GM12892 (cell line): ENCODE data around the gene ALPK1.

Experiments used
- DNase-seq: peaks from one replicate; pipeline ENCODE4 v3.0.0; 2011; ENCODE audit not compliant: insufficient read length
- FAIRE-seq: peaks from 2 replicates; lab custom pipeline; 2011; peaks lifted over from hg19 to GRCh38; lab: Jason Lieb, UNC
- POLR2A ChIP-seq: IDR thresholded peaks from 2 replicates; pipeline ENCODE4 v1.6.1; 2011; ENCODE audit warnings: low read depth, low read length, control low read depth
- POLR2AphosphoS5 ChIP-seq: IDR thresholded peaks from 2 replicates; pipeline ENCODE4 v1.6.1; 2011; ENCODE audit warnings: low read depth, low read length, control low read depth
- TAF1 ChIP-seq: IDR thresholded peaks from 2 replicates; pipeline ENCODE4 v1.6.1; 2011; ENCODE audit warnings: low read depth, mild to moderate bottlenecking, control low read depth, low read length, borderline replicate concordance

ALPK1 gene

GRCh38 chr4:112341033-112341432 lies 43.9 kb downstream of the ALPK1 start:
- no peak for TF ChIP-seq POLR2A
- FAIRE-seq (no peak), DNase-seq (no peak)

DNA sequence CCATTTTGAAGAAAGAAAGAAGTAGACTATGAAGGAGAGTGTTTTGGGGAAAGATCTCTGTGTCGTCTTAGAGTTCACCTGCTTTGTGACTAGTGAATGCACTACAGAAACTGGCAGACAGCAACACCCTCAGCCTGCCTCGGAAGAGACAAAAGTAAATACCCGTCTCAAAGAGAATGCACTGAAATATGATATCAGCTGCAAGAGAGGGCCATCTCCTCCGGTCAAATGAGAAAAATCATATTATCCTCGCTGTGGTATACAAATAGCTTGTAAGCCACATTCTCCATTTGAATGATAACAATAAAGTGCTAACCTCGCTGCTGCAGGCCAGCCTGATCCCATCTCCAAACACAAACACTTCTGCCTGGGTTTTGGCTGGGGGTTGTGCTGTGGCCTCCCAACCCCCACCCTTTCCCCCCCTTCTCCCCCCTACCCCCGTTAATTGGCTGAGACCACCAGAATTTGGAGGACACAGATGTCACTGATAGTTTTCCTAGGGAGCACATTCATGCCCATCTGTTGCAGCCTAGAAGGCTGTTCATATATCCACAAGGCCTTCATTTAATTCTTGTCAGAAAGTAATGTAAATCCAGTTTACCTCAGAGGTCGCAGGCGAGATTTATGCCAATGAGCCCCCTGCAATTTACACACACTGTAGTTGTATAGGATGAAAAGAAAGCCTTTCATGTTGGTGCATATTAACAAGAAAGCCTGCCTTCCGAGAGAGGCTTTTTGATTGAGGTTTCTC lies 46.3 kb downstream of the ALPK1 start:
- DNase-seq: no peak
- no peak for FAIRE-seq
- no peak for TF ChIP-seq POLR2A
- no peak for TF ChIP-seq TAF1
- no peak for TF ChIP-seq POLR2AphosphoS5

- TF ChIP-seq TAF1: no peak
- no peak for TF ChIP-seq POLR2AphosphoS5
- TF ChIP-seq POLR2A: no peak
- no peak for DNase-seq
- no peak for FAIRE-seq
These were observed 51.5 kb downstream of the ALPK1 start for GRCh38 chr4:112348488-112349158.

- TF ChIP-seq TAF1: no peak
- no peak for TF ChIP-seq POLR2AphosphoS5
- TF ChIP-seq POLR2A: no peak
- no peak for FAIRE-seq
- DNase-seq: no peak
These were observed 55.6 kb downstream of the ALPK1 start for GRCh38 chr4:112352736-112353135.

DNA sequence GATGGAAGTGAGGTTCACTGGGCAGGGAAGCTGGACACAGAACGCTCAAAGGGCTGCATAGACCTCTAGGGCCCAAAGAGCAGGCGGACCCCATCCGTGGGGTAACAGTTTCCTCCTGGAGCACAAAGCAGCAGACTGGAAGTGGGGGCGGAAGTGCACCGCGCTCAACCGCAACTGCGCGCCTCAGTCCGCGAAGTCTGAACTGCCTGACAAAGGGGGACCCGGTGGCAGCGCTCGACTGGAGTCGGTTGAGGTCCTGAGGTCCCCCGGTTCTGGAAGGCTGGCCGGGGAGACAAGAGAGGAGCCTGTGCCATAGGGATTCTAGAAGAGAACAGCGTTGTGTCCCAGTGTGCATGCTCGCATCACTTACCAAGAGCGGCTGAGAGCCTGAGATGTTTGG lies 58.5 kb downstream of the ALPK1 start:
- FAIRE-seq (no peak), DNase-seq (no peak)
- no peak for TF ChIP-seq POLR2A
- no peak for TF ChIP-seq POLR2AphosphoS5

GRCh38 chr4:112357453-112357852 lies 60.3 kb downstream of the ALPK1 start:
- FAIRE-seq (no peak), DNase-seq (no peak)
- no peak for TF ChIP-seq POLR2A
- no peak for TF ChIP-seq TAF1

- DNase-seq: no peak
- no peak for FAIRE-seq
- TF ChIP-seq TAF1: no peak
- no peak for TF ChIP-seq POLR2A
- TF ChIP-seq POLR2AphosphoS5: no peak
These were observed 60.7 kb downstream of the ALPK1 start for GRCh38 chr4:112357897-112358296.

- FAIRE-seq (no peak), DNase-seq (no peak)
- TF ChIP-seq POLR2AphosphoS5: no peak
- no peak for TF ChIP-seq POLR2A
- TF ChIP-seq TAF1: no peak
These were observed 61.2 kb downstream of the ALPK1 start for GRCh38 chr4:112358415-112358814.

- no peak for FAIRE-seq
- DNase-seq: no peak
- TF ChIP-seq TAF1: no peak
- no peak for TF ChIP-seq POLR2AphosphoS5
- TF ChIP-seq POLR2A: no peak
These were observed 62.0 kb downstream of the ALPK1 start for GRCh38 chr4:112358952-112359749.

GRCh38 chr4:112361181-112361791 lies 64.1 kb downstream of the ALPK1 start:
- FAIRE-seq: peak; percentile 67
- no peak for DNase-seq
- TF ChIP-seq POLR2AphosphoS5 (no peak), POLR2A (no peak), TAF1 (no peak)

GRCh38 chr4:112370466-112370865 lies 73.3 kb downstream of the ALPK1 start:
- no peak for DNase-seq
- TF ChIP-seq TAF1 (no peak), POLR2AphosphoS5 (no peak), POLR2A (no peak)
- FAIRE-seq: no peak

DNA sequence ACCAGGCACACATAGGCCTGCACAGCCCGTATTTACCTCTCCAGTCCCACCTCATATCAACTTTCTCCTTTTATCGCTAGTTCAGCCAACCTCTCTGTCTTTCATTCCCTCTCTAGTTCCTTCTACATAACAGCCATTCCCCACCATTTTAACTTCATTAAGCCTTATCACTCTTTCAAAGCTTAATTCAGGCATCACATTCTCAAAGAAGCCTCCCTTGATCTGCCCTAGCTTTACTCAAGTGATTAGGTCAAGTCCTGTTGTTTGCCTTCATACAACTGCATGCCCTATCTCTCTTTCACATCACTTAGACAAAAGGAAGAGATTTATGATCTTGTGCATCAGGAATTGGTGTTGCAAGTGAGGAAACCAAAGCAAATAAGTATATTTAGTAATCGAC lies 74.2 kb downstream of the ALPK1 start:
- DNase-seq (no peak), FAIRE-seq (no peak)
- TF ChIP-seq POLR2A (no peak), TAF1 (no peak), POLR2AphosphoS5 (no peak)
